Measurements from ENCODE around the gene GPNMB.

GPNMB gene

DNA sequence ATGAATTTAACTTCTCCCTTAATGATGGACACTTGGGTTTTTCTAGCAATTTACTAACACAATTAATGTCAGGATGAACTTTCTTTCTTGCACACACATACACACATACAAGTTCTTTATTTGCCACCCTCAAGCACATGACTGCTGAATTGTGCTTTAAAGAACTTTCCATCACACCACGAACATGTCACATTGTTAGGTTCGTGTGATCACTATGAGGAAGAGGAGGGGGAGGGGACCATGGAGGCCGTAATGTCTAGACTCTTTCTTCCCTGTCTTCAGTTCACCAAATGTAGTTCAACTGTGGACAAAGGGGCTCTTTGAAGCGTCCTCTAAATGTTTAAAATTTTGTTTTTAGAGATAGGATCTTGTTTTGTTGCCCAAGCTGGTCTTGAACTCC lies 33.7 kb upstream of the GPNMB start:
- Histone ChIP-seq H3K9me3 (replicated peaks in 1 of 2; ENCODE audit: control insufficient read depth in 2 of 2, insufficient read depth in 1 of 2, low read depth in 1 of 2, low read length in 2 of 2) (no peaks in the 10 kb centered on the region), H4K8ac (ENCODE audit: low read depth, low read length) (no peak overlapping the region), H2BK5ac (ENCODE audit: low read length) (no peak overlapping the region), H3K27me3 (ENCODE audit: control insufficient read depth in 3 of 3, insufficient read depth in 3 of 3, low read depth in 1 of 3, low read length in 3 of 3) (no peaks in the 10 kb centered on the region), H3K27ac (replicated peaks; ENCODE audit: low read length) (no peak overlapping the region), H3K4me1 (ENCODE audit: control insufficient read depth in 2 of 2, insufficient read depth in 1 of 2, low read depth in 1 of 2, low read length in 2 of 2) (no peaks in the 10 kb centered on the region), H3K18ac (ENCODE audit: low read length) (no peak overlapping the region), H2AFZ (ENCODE audit: low read length) (no peak overlapping the region), H2AK5ac (ENCODE audit: low read depth, low read length) (no peak overlapping the region), H3K4me3 (ENCODE audit: low read length in 2 of 2) (no peak overlapping the region), H3K23ac (ENCODE audit: low read depth, low read length, poor library complexity) (no peak overlapping the region), H2BK15ac (ENCODE audit: low read length) (no peak overlapping the region), H3K9ac (ENCODE audit: low read depth, low read length, poor library complexity) (no peak overlapping the region), H3K14ac (ENCODE audit: low read length) (no peak overlapping the region), H4K91ac (ENCODE audit: low read depth, low read length, poor library complexity) (no peak overlapping the region), H3K4ac (ENCODE audit: low read length) (no peak overlapping the region), H2BK120ac (ENCODE audit: low read depth, low read length) (no peak overlapping the region), H2BK12ac (ENCODE audit: low read length) (no peak overlapping the region), H3K4me2 (ENCODE audit: insufficient read depth, low read length, poor library complexity, severe bottlenecking) (no peak overlapping the region), H3K79me1 (ENCODE audit: low read depth, low read length) (no peaks in the 10 kb centered on the region), H3K36me3 (replicated peaks in 1 of 2; ENCODE audit: control insufficient read depth in 2 of 2, insufficient read depth in 2 of 2, low read length in 2 of 2) (no peaks in the 10 kb centered on the region)
- no CpG with 5 or more reads among the region's 4 CpGs for WGBS, 2 donors (ENCODE audit: extremely low coverage in 2 of 2, insufficient read length in 2 of 2, insufficient replicate concordance in 1 of 2)
- no peak for DNase-seq (ENCODE audit: low spot score)

DNA sequence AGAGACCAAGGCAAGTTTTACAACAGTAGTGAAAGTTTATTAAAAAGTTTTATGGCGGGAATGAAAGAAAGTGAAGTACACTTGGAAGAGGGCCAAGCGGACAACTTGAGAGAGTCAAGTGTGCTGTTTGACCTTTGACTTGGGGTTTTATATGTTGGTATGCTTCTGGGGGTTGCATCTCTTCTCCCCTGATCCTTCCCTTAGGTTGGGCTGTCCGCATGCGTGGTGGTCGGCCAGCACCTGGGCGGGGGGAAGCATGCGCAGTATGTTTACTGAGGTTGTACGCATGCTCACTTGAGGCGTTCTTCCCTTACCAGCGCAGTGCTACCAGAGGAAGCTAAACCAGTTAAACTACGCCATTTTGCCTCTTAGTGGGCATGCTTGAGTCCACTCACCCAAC lies 32.8 kb upstream of the GPNMB start:
- no peak overlapping the region for H4K8ac ChIP-seq (ENCODE audit: low read depth, low read length)
- WGBS, 2 donors (ENCODE audit: extremely low coverage in 2 of 2, insufficient read length in 2 of 2, insufficient replicate concordance in 1 of 2) = no CpG with 5 or more reads among the region's 11 CpGs
- H3K14ac ChIP-seq (ENCODE audit: low read length) = no peak overlapping the region
- H3K4me3 ChIP-seq (ENCODE audit: low read length in 2 of 2) = no peak overlapping the region
- H2BK5ac ChIP-seq (ENCODE audit: low read length) = no peak overlapping the region
- no peak overlapping the region for H3K23ac ChIP-seq (ENCODE audit: low read depth, low read length, poor library complexity)
- H3K9me3 ChIP-seq (replicated peaks in 1 of 2; ENCODE audit: control insufficient read depth in 2 of 2, insufficient read depth in 1 of 2, low read depth in 1 of 2, low read length in 2 of 2) = no peaks in the 10 kb centered on the region
- H3K36me3 ChIP-seq (replicated peaks in 1 of 2; ENCODE audit: control insufficient read depth in 2 of 2, insufficient read depth in 2 of 2, low read length in 2 of 2) = no peaks in the 10 kb centered on the region
- no peak overlapping the region for H3K9ac ChIP-seq (ENCODE audit: low read depth, low read length, poor library complexity)
- H3K27me3 ChIP-seq (ENCODE audit: control insufficient read depth in 3 of 3, insufficient read depth in 3 of 3, low read depth in 1 of 3, low read length in 3 of 3) = no peaks in the 10 kb centered on the region
- H3K18ac ChIP-seq (ENCODE audit: low read length) = no peak overlapping the region
- H4K91ac ChIP-seq (ENCODE audit: low read depth, low read length, poor library complexity) = no peak overlapping the region
- no peaks in the 10 kb centered on the region for H3K4me1 ChIP-seq (ENCODE audit: control insufficient read depth in 2 of 2, insufficient read depth in 1 of 2, low read depth in 1 of 2, low read length in 2 of 2)
- DNase-seq (ENCODE audit: low spot score) = no peak
- H2BK12ac ChIP-seq (ENCODE audit: low read length) = no peak overlapping the region
- no peak overlapping the region for H2BK120ac ChIP-seq (ENCODE audit: low read depth, low read length)
- H3K27ac ChIP-seq (replicated peaks; ENCODE audit: low read length) = no peak overlapping the region
- H3K4ac ChIP-seq (ENCODE audit: low read length) = no peak overlapping the region
- no peak overlapping the region for H2AFZ ChIP-seq (ENCODE audit: low read length)
- no peak overlapping the region for H2AK5ac ChIP-seq (ENCODE audit: low read depth, low read length)
- H3K79me1 ChIP-seq (ENCODE audit: low read depth, low read length) = no peaks in the 10 kb centered on the region
- no peak overlapping the region for H2BK15ac ChIP-seq (ENCODE audit: low read length)
- H3K4me2 ChIP-seq (ENCODE audit: insufficient read depth, low read length, poor library complexity, severe bottlenecking) = no peak overlapping the region

DNA sequence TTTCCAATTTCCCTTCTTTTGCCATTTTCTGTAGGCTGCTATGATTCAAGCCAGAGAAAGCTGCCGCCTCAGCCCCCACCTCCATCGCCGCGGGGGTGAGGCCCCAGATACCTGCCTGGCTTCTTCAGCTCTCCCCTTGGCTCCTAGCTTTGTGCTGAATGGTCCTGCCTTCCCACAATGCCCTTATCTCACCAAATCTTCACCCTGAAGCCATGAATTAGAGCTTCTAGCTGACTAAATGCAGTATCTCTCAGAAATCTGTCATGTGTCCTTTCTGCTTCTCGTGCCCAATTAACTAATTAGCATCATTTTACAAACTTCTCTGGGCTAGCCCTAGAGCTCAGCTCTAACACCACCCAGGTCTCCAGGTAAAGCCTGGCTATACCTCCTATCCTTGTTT lies 32.2 kb upstream of the GPNMB start:
- no peaks in the 10 kb centered on the region for H3K79me1 ChIP-seq (ENCODE audit: low read depth, low read length)
- no peak overlapping the region for H2BK120ac ChIP-seq (ENCODE audit: low read depth, low read length)
- no peak overlapping the region for H3K23ac ChIP-seq (ENCODE audit: low read depth, low read length, poor library complexity)
- no peak overlapping the region for H2AFZ ChIP-seq (ENCODE audit: low read length)
- DNase-seq (ENCODE audit: low spot score) = no peak
- H3K36me3 ChIP-seq (replicated peaks in 1 of 2; ENCODE audit: control insufficient read depth in 2 of 2, insufficient read depth in 2 of 2, low read length in 2 of 2) = no peaks in the 10 kb centered on the region
- H2BK5ac ChIP-seq (ENCODE audit: low read length) = no peak overlapping the region
- no peaks in the 10 kb centered on the region for H3K4me1 ChIP-seq (ENCODE audit: control insufficient read depth in 2 of 2, insufficient read depth in 1 of 2, low read depth in 1 of 2, low read length in 2 of 2)
- no peak overlapping the region for H2BK15ac ChIP-seq (ENCODE audit: low read length)
- H3K18ac ChIP-seq (ENCODE audit: low read length) = no peak overlapping the region
- no CpG with 5 or more reads among the region's 5 CpGs for WGBS, 2 donors (ENCODE audit: extremely low coverage in 2 of 2, insufficient read length in 2 of 2, insufficient replicate concordance in 1 of 2)
- no peaks in the 10 kb centered on the region for H3K27me3 ChIP-seq (ENCODE audit: control insufficient read depth in 3 of 3, insufficient read depth in 3 of 3, low read depth in 1 of 3, low read length in 3 of 3)
- no peak overlapping the region for H3K4ac ChIP-seq (ENCODE audit: low read length)
- H4K91ac ChIP-seq (ENCODE audit: low read depth, low read length, poor library complexity) = no peak overlapping the region
- no peak overlapping the region for H2BK12ac ChIP-seq (ENCODE audit: low read length)
- no peak overlapping the region for H3K4me2 ChIP-seq (ENCODE audit: insufficient read depth, low read length, poor library complexity, severe bottlenecking)
- no peak overlapping the region for H2AK5ac ChIP-seq (ENCODE audit: low read depth, low read length)
- no peaks in the 10 kb centered on the region for H3K9me3 ChIP-seq (replicated peaks in 1 of 2; ENCODE audit: control insufficient read depth in 2 of 2, insufficient read depth in 1 of 2, low read depth in 1 of 2, low read length in 2 of 2)
- no peak overlapping the region for H3K14ac ChIP-seq (ENCODE audit: low read length)
- H3K27ac ChIP-seq (replicated peaks; ENCODE audit: low read length) = no peak overlapping the region
- no peak overlapping the region for H4K8ac ChIP-seq (ENCODE audit: low read depth, low read length)
- no peak overlapping the region for H3K9ac ChIP-seq (ENCODE audit: low read depth, low read length, poor library complexity)
- no peak overlapping the region for H3K4me3 ChIP-seq (ENCODE audit: low read length in 2 of 2)

DNA sequence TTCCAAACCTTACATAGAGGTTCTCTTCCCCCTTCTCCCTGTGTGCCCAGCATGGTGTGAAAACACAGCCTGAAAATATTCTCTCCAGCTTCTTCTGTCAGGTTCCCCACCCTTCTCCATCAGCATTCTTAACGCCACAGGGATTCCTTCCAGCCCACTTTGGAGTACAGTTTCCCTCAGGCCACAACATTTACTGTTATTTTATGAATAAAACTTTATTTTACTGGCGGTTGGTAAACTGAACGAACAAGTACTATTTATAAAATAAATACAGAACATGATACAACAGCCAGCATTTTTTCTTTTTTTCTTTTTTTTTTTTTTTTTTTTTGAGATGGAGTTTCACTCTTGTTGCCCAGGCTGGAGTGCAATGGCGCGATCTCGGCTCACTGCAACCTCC lies 31.6 kb upstream of the GPNMB start:
- Histone ChIP-seq H3K27me3 (ENCODE audit: control insufficient read depth in 3 of 3, insufficient read depth in 3 of 3, low read depth in 1 of 3, low read length in 3 of 3) (no peaks in the 10 kb centered on the region), H3K9me3 (replicated peaks in 1 of 2; ENCODE audit: control insufficient read depth in 2 of 2, insufficient read depth in 1 of 2, low read depth in 1 of 2, low read length in 2 of 2) (no peaks in the 10 kb centered on the region), H3K18ac (ENCODE audit: low read length) (no peak overlapping the region), H3K4me3 (ENCODE audit: low read length in 2 of 2) (no peak overlapping the region), H3K79me1 (ENCODE audit: low read depth, low read length) (no peaks in the 10 kb centered on the region), H3K27ac (replicated peaks; ENCODE audit: low read length) (no peak overlapping the region), H3K14ac (ENCODE audit: low read length) (no peak overlapping the region), H2AFZ (ENCODE audit: low read length) (no peak overlapping the region), H3K9ac (ENCODE audit: low read depth, low read length, poor library complexity) (no peak overlapping the region), H2AK5ac (ENCODE audit: low read depth, low read length) (no peak overlapping the region), H4K8ac (ENCODE audit: low read depth, low read length) (no peak overlapping the region), H2BK12ac (ENCODE audit: low read length) (no peak overlapping the region), H2BK120ac (ENCODE audit: low read depth, low read length) (no peak overlapping the region), H3K23ac (ENCODE audit: low read depth, low read length, poor library complexity) (no peak overlapping the region), H3K36me3 (replicated peaks in 1 of 2; ENCODE audit: control insufficient read depth in 2 of 2, insufficient read depth in 2 of 2, low read length in 2 of 2) (no peaks in the 10 kb centered on the region), H4K91ac (ENCODE audit: low read depth, low read length, poor library complexity) (no peak overlapping the region), H2BK15ac (ENCODE audit: low read length) (no peak overlapping the region), H3K4ac (ENCODE audit: low read length) (no peak overlapping the region), H2BK5ac (ENCODE audit: low read length) (no peak overlapping the region), H3K4me1 (ENCODE audit: control insufficient read depth in 2 of 2, insufficient read depth in 1 of 2, low read depth in 1 of 2, low read length in 2 of 2) (no peaks in the 10 kb centered on the region), H3K4me2 (ENCODE audit: insufficient read depth, low read length, poor library complexity, severe bottlenecking) (no peak overlapping the region)
- no peak for DNase-seq (ENCODE audit: low spot score)
- no CpG with 5 or more reads among the region's 6 CpGs for WGBS, 2 donors (ENCODE audit: extremely low coverage in 2 of 2, insufficient read length in 2 of 2, insufficient replicate concordance in 1 of 2)
